ENCODE results near the gene CCM2. TPM values are rescaled to one million over a fixed set of nuclear protein-coding genes. Genes with fewer than 3 reads are reported as not detected.

CCM2 gene
- polyA plus RNA-seq, 1 donor from 2014 or later, result 25.8 TPM

DNA sequence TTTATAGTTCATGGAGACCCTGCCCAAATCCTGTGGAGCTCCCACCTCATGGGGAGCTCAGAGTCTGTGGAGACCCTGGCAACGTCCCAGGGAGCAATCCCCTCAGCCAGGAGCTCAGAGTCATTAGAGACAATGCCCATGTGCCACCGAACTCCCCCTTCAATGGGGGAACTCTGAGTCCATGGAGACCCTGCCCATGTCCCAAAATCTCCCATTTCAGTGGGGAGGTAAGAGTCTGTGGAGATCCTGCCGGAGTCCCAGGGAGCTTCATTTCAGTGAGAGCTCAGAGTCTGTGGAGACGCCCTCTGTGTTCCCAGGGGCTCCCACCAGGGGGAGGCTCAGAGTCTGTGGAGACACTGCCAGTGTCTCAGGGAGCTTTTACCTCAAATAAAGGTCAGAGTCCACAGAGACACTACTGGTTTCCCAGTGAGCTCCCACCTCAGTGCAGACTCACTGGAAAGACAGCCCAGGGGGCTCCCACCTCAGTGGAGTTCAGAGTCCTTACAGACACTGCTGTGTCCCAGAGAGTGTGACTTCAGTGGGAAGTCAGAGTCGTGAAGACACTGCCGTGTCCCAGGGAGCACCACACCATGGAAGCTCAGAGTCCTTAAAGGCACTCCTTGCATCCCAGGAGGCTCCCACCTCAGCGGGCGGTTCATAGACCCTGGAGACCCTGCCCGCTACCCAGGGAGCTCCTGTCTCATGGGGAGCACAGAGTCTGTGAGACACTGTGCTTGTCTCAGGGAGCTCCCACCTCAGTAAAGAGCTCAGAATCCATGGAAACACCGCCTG, 26.2 kb upstream of the CCM2 start:
- no peaks in the 10 kb centered on the region for H3K9me3 ChIP-seq (ENCODE audit: low read length)
- no peaks in the 10 kb centered on the region for H3K36me3 ChIP-seq (ENCODE audit: insufficient read depth, low read length)
- no peak for TF ChIP-seq POLR2AphosphoS5 (IDR thresholded peaks at IDR 0.05)
- TF ChIP-seq, protein P1, sequence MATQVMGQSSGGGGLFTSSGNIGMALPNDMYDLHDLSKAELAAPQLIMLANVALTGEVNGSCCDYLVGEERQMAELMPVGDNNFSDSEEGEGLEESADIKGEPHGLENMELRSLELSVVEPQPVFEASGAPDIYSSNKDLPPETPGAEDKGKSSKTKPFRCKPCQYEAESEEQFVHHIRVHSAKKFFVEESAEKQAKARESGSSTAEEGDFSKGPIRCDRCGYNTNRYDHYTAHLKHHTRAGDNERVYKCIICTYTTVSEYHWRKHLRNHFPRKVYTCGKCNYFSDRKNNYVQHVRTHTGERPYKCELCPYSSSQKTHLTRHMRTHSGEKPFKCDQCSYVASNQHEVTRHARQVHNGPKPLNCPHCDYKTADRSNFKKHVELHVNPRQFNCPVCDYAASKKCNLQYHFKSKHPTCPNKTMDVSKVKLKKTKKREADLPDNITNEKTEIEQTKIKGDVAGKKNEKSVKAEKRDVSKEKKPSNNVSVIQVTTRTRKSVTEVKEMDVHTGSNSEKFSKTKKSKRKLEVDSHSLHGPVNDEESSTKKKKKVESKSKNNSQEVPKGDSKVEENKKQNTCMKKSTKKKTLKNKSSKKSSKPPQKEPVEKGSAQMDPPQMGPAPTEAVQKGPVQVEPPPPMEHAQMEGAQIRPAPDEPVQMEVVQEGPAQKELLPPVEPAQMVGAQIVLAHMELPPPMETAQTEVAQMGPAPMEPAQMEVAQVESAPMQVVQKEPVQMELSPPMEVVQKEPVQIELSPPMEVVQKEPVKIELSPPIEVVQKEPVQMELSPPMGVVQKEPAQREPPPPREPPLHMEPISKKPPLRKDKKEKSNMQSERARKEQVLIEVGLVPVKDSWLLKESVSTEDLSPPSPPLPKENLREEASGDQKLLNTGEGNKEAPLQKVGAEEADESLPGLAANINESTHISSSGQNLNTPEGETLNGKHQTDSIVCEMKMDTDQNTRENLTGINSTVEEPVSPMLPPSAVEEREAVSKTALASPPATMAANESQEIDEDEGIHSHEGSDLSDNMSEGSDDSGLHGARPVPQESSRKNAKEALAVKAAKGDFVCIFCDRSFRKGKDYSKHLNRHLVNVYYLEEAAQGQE (IDR thresholded peaks at IDR 0.05; ENCODE audit: borderline replicate concordance), result no peak
- no peak for TF ChIP-seq SMC3 (conservative IDR thresholded peaks at IDR 0.05; ENCODE audit: poor library complexity)
- no peak for TF ChIP-seq EZH2 (IDR thresholded peaks at IDR 0.05; ENCODE audit: borderline replicate concordance, insufficient read depth, low read length, poor library complexity, severe bottlenecking)
- no peak for TF ChIP-seq MXI1 (conservative IDR thresholded peaks at IDR 0.05; ENCODE audit: poor library complexity, severe bottlenecking)
- TF ChIP-seq EP300 (conservative IDR thresholded peaks at IDR 0.05; ENCODE audit: poor library complexity, severe bottlenecking), result no peak
- no peak for TF ChIP-seq RAD21 (conservative IDR thresholded peaks at IDR 0.05)
- no peak for TF ChIP-seq TAF1 (IDR thresholded peaks at IDR 0.05; ENCODE audit: low read depth)
- TF ChIP-seq, protein P2, sequence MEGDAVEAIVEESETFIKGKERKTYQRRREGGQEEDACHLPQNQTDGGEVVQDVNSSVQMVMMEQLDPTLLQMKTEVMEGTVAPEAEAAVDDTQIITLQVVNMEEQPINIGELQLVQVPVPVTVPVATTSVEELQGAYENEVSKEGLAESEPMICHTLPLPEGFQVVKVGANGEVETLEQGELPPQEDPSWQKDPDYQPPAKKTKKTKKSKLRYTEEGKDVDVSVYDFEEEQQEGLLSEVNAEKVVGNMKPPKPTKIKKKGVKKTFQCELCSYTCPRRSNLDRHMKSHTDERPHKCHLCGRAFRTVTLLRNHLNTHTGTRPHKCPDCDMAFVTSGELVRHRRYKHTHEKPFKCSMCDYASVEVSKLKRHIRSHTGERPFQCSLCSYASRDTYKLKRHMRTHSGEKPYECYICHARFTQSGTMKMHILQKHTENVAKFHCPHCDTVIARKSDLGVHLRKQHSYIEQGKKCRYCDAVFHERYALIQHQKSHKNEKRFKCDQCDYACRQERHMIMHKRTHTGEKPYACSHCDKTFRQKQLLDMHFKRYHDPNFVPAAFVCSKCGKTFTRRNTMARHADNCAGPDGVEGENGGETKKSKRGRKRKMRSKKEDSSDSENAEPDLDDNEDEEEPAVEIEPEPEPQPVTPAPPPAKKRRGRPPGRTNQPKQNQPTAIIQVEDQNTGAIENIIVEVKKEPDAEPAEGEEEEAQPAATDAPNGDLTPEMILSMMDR (IDR thresholded peaks at IDR 0.05; ENCODE audit: poor library complexity, severe bottlenecking), result no peak
- no peak overlapping the region for H3K9ac ChIP-seq (ENCODE audit: low read length)
- no peak overlapping the region for H3K27ac ChIP-seq (ENCODE audit: low read length)
- H4K20me1 ChIP-seq (ENCODE audit: insufficient read depth), result no peaks in the 10 kb centered on the region
- no peaks in the 10 kb centered on the region for H3K9me2 ChIP-seq (ENCODE audit: insufficient read depth, low read length)
- no peak overlapping the region for H2AFZ ChIP-seq (ENCODE audit: low read depth, low read length)
- H3F3A ChIP-seq (ENCODE audit: insufficient read depth, low read length, poor library complexity, severe bottlenecking), result no peaks in the 10 kb centered on the region
- no peaks in the 10 kb centered on the region for H3K27me3 ChIP-seq (ENCODE audit: insufficient read depth, low read depth, low read length)
- H3K79me2 ChIP-seq (replicated peaks; ENCODE audit: insufficient read depth, low read length), result no peaks in the 10 kb centered on the region
- H3K4me3 ChIP-seq (ENCODE audit: low read length), result no peak overlapping the region
- no peak overlapping the region for H3K4me2 ChIP-seq (ENCODE audit: low read length)

DNA sequence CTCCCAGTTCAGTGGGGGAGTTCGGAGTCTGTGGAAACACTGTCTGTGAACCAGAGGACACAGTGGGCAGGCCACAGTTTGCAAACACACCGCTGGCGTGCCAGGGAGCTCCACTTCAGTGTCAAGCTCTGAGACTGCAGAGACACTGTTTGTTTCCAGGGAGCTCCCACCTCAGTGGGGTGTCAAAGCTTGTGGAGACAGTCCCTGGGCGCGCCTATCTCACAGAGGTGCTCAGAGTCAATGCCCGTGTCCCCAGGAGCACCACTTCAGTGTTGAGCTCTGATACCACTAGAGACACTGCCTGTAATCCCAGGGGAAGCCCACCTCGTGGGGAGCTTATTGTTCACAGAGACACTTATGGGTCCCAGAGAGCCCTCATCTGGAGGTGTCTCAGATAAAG, 25.5 kb upstream of the CCM2 start:
- Histone ChIP-seq H3K79me2 (replicated peaks; ENCODE audit: insufficient read depth, low read length) (no peaks in the 10 kb centered on the region), H3K9ac (ENCODE audit: low read length) (no peak overlapping the region), H2AFZ (ENCODE audit: low read depth, low read length) (no peak overlapping the region), H3K4me3 (ENCODE audit: low read length) (no peak overlapping the region), H3K27me3 (ENCODE audit: insufficient read depth, low read depth, low read length) (no peaks in the 10 kb centered on the region), H3K27ac (ENCODE audit: low read length) (no peak overlapping the region), H3K4me2 (ENCODE audit: low read length) (no peak overlapping the region), H3K36me3 (ENCODE audit: insufficient read depth, low read length) (no peaks in the 10 kb centered on the region), H3F3A (ENCODE audit: insufficient read depth, low read length, poor library complexity, severe bottlenecking) (no peaks in the 10 kb centered on the region), H4K20me1 (ENCODE audit: insufficient read depth) (no peaks in the 10 kb centered on the region), H3K9me2 (ENCODE audit: insufficient read depth, low read length) (no peaks in the 10 kb centered on the region), H3K9me3 (ENCODE audit: low read length) (no peaks in the 10 kb centered on the region)
- TF ChIP-seq, protein P1 (IDR thresholded peaks at IDR 0.05; ENCODE audit: borderline replicate concordance), result no peak
- TF ChIP-seq EZH2 (IDR thresholded peaks at IDR 0.05; ENCODE audit: borderline replicate concordance, insufficient read depth, low read length, poor library complexity, severe bottlenecking) (no peak), EP300 (conservative IDR thresholded peaks at IDR 0.05; ENCODE audit: poor library complexity, severe bottlenecking) (no peak), MXI1 (conservative IDR thresholded peaks at IDR 0.05; ENCODE audit: poor library complexity, severe bottlenecking) (no peak), TAF1 (IDR thresholded peaks at IDR 0.05; ENCODE audit: low read depth) (no peak), POLR2AphosphoS5 (IDR thresholded peaks at IDR 0.05) (no peak), RAD21 (conservative IDR thresholded peaks at IDR 0.05) (no peak), SMC3 (conservative IDR thresholded peaks at IDR 0.05; ENCODE audit: poor library complexity) (no peak)
- TF ChIP-seq, protein P2 (IDR thresholded peaks at IDR 0.05; ENCODE audit: poor library complexity, severe bottlenecking), result no peak
